ENCODE data around the gene ST6GALNAC2.

The ST6GALNAC2 gene

GRCh38 chr17:76562734-76563148 is 22.9 kb downstream of the ST6GALNAC2 start (continued):
- TF ChIP-seq ZNF561 (tag by site-specific recombination; IDR thresholded peaks at IDR 0.05; ENCODE audit: borderline replicate concordance), result no peak; the same call in 1 of the 2 replicates
- TF ChIP-seq CTCF (tag by site-specific recombination; IDR thresholded peaks at IDR 0.05), result no peak
- TF ChIP-seq ZNF449 (tag by site-specific recombination; IDR thresholded peaks at IDR 0.05), result no peak
- TF ChIP-seq ZNF423 (tag by site-specific recombination; IDR thresholded peaks at IDR 0.05), result no peak
- TF ChIP-seq FEZF1 (tag by site-specific recombination; IDR thresholded peaks at IDR 0.05), result peak; percentile 60
- TF ChIP-seq ZNF132 (tag by site-specific recombination; IDR thresholded peaks at IDR 0.05; ENCODE audit: borderline replicate concordance), result no peak
- TF ChIP-seq ZNF274 (IDR thresholded peaks at IDR 0.05; ENCODE audit: low read length), result no peak
- no peak for TF ChIP-seq ZNF274 (tag by site-specific recombination; IDR thresholded peaks at IDR 0.05; ENCODE audit: borderline replicate concordance)
- no peak for TF ChIP-seq ZNF157 (tag by site-specific recombination; IDR thresholded peaks at IDR 0.05)
- TF ChIP-seq ZNF830 (tag by site-specific recombination; IDR thresholded peaks at IDR 0.05; ENCODE audit: low read depth), result no peak
- TF ChIP-seq ZNF629 (tag by site-specific recombination; IDR thresholded peaks at IDR 0.05), result peak; percentile 73; the same call in 1 of the 2 replicates
- no peak for TF ChIP-seq ZNF311 (tag by site-specific recombination; IDR thresholded peaks at IDR 0.05; ENCODE audit: borderline replicate concordance)
- TF ChIP-seq EGR2 (tag by site-specific recombination; IDR thresholded peaks at IDR 0.05; ENCODE audit: low read depth), result no peak
- TF ChIP-seq ZNF335 (tag by site-specific recombination; conservative IDR thresholded peaks at IDR 0.05), result no peak
- no peak for TF ChIP-seq ZBTB48 (tag by site-specific recombination; IDR thresholded peaks at IDR 0.05)
- no peak for TF ChIP-seq KLF9 (tag by site-specific recombination; IDR thresholded peaks at IDR 0.05; ENCODE audit: low read depth)
- TF ChIP-seq ZNF548 (tag by site-specific recombination; IDR thresholded peaks at IDR 0.05), result no peak
- no peak for TF ChIP-seq ZNF221 (tag by site-specific recombination; IDR thresholded peaks at IDR 0.05; ENCODE audit: borderline replicate concordance)
- TF ChIP-seq YY1 (tag by site-specific recombination; IDR thresholded peaks at IDR 0.05), result no peak
- TF ChIP-seq ZBTB26 (tag by site-specific recombination; optimal IDR thresholded peaks at IDR 0.05), result no peak
- no peak for TF ChIP-seq ZNF747 (tag by site-specific recombination; IDR thresholded peaks at IDR 0.05)
- no peak for TF ChIP-seq ZSCAN16 (tag by site-specific recombination; IDR thresholded peaks at IDR 0.05)
- no peak for TF ChIP-seq ZNF555 (tag by site-specific recombination; conservative IDR thresholded peaks at IDR 0.05)
- 0 out of 2 replicates have a peak, but pooled peaks have one; percentile 34 for TF ChIP-seq MYNN (tag by site-specific recombination; IDR thresholded peaks at IDR 0.05; ENCODE audit: borderline replicate concordance)
- TF ChIP-seq ZNF114 (tag by site-specific recombination; IDR thresholded peaks at IDR 0.05), result no peak
- TF ChIP-seq GFI1B (tag by site-specific recombination; IDR thresholded peaks at IDR 0.05), result no peak
- TF ChIP-seq ZNF133 (tag by site-specific recombination; IDR thresholded peaks at IDR 0.05), result no peak
- no peak for TF ChIP-seq ZNF155 (tag by site-specific recombination; IDR thresholded peaks at IDR 0.05)
- TF ChIP-seq ZNF488 (tag by site-specific recombination; IDR thresholded peaks at IDR 0.05), result no peak
- no peak for TF ChIP-seq ZNF529 (tag by site-specific recombination; IDR thresholded peaks at IDR 0.05; ENCODE audit: insufficient replicate concordance)
- TF ChIP-seq MZF1 (tag by site-specific recombination; IDR thresholded peaks at IDR 0.05; ENCODE audit: borderline replicate concordance), result peak; percentile 49; the same call in 1 of the 2 replicates
- no peak for TF ChIP-seq ZNF585B (tag by site-specific recombination; IDR thresholded peaks at IDR 0.05)
- no peak for TF ChIP-seq ZNF837 (tag by site-specific recombination; IDR thresholded peaks at IDR 0.05)
- TF ChIP-seq ZNF202 (tag by site-specific recombination; IDR thresholded peaks at IDR 0.05; ENCODE audit: borderline replicate concordance), result no peak
- TF ChIP-seq ZNF248 (tag by site-specific recombination; IDR thresholded peaks at IDR 0.05), result no peak
- TF ChIP-seq ZNF223 (tag by site-specific recombination; IDR thresholded peaks at IDR 0.05), result peak; percentile 74
- 0 out of 2 replicates have a peak, but pooled peaks have one; percentile 38 for TF ChIP-seq ZFP69B (tag by site-specific recombination; IDR thresholded peaks at IDR 0.05)
